Heart right ventricle (tissue), 16 donors: Measurements from ENCODE around the gene NEIL3. TPM values are rescaled to one million over a fixed set of nuclear protein-coding genes. Genes with fewer than 3 reads are reported as not detected.

Source experiments
- ATAC-seq, 8 donors: fragments of 200-7000 bp; cut with Tn5 transposase; one replicate each; pipeline ENCODE4 v1.9.1; 2020; ENCODE audit warnings: mild to moderate bottlenecking in 8 of 8, moderate library complexity in 8 of 8, moderate number of reproducible peaks in 1 of 8
- DNase-seq, 2 donors: peaks; one replicate each; pipeline ENCODE4 v3.0.0-alpha.2; 2020
- H3K27ac ChIP-seq, 10 donors: fragments of 200-600 bp; sonication (generic) in 2 of 10; one replicate each; pipeline versions ENCODE4 v1.5.0 to v1.8.0; 2020 to 2022; ENCODE audit warnings: mild to moderate bottlenecking in 3 of 10
- H3K27me3 ChIP-seq, 7 donors: fragments of 200-600 bp; one replicate each; pipeline ENCODE4 v1.8.0; 2021 to 2022; ENCODE audit warnings: mild to moderate bottlenecking in 2 of 7
- H3K36me3 ChIP-seq, 9 donors: fragments of 200-600 bp; sonication (generic) in 1 of 9; one replicate each; pipeline versions ENCODE4 v1.5.0 to v1.8.0; 2020 to 2022; ENCODE audit warnings: mild to moderate bottlenecking in 2 of 9
- H3K4me1 ChIP-seq, 9 donors: fragments of 200-600 bp; sonication (generic) in 1 of 9; one replicate each; pipeline versions ENCODE4 v1.5.0 to v1.8.0; 2020 to 2022; ENCODE audit warnings: mild to moderate bottlenecking in 4 of 9
- H3K4me3 ChIP-seq, 10 donors: fragments of 200-600 bp; sonication (generic) in 2 of 10; one replicate each; pipeline versions ENCODE4 v1.5.0 to v1.8.0; 2020 to 2022; ENCODE audit warnings: mild to moderate bottlenecking in 7 of 10, moderate library complexity in 2 of 10
- H3K9me3 ChIP-seq, 11 donors: fragments of 200-600 bp in 10 of 11; sonication (generic) in 2 of 11; one replicate each; pipeline versions ENCODE4 v1.5.0 to v1.8.0; 2013 to 2022; ENCODE audit warnings: mild to moderate bottlenecking in 2 of 11, control low read depth in 1 of 11, moderate library complexity in 1 of 11
- WGBS, 2 donors: extraction: QIAGEN DNeasy Blood & Tissue Kit; methylation state at CpG; one replicate each; pipeline ENCODE4 v1.1.7; 2013; ENCODE audit warnings: inconsistent platforms in 1 of 2; 5-methylcytosine and 5-hydroxymethylcytosine counted together
- intact Hi-C, 10 donors: fragments of 100-400 bp; cut with DNase I; formaldehyde crosslinking; loops; one replicate each; pipeline versions ENCODE4 v1.11.1 to v1.14.2; 2022
- polyA plus RNA-seq, 2 donors: library from polyadenylated mRNA; stranded (reverse); fragments of 200-250 nt; gene quantifications; one replicate each; pipeline ENCODE4 v1.2.3, GENCODE V29; 2013
- total RNA-seq, 10 donors: library from RNA; stranded (reverse); fragmentation: NEBNext Ultra II Directional in 3 of 10; extraction: Animal tissue kit (Norgen Biotek cat#: 25700) in 3 of 10; gene quantifications; one replicate each; pipeline versions ENCODE4 v1.2.1 to v1.2.4, GENCODE V29; 2021 to 2023
- TF ChIP-seq, protein P1 (sequence below), 9 donors: fragments of 200-600 bp; sonication (generic) in 2 of 9; IDR thresholded peaks; one replicate each; pipeline versions ENCODE4 v1.5.0 to v1.8.0; 2021 to 2022; ENCODE audit warnings: antibody characterized with exemption in 9 of 9, mild to moderate bottlenecking in 5 of 9, moderate library complexity in 1 of 9
- donor health status: Arrhythmogenic right ventricular cardiomyopathy.
- donor health status: ischemic (EF 13 %, LVEDD 7.1; RV severe dilation, severe dysfunction).
- donor health status: healthy with polysubstance abuse.
- donor health status: DM: no; HTN: yes; CAD: no.
- donor health status: DM: no; HTN: no; CAD: no.
- donor health status: ischemic (EF 25% LVEDD 6.9; RV normal size, moderate dysfunction).
- donor health status: ischemic (EF 25% LVEDD 5.7; RV mildly dilated, moderate dysfunction).
- donor health status: healthy.
- donor health status: DM: yes; HTN: yes; CAD: no.
- donor health status: Ischemic cardiomyopathy.
- donor health status: ischemic (EF 35%, LVEDD 5.7; RV mildly dilated, moderate dysfunction).
- donor health status: nonischemic (EF 11% LVEDD 7.7; RV severe dilation, severe dysfunction).
- donor health status: DM: yes; HTN: yes; CAD: no.
- donor health status: PGD.
- donor health status: ischemic (EF 29% LVEDD 5.4; RV normal size, mild dysfunction).
- donor health status: nonischemic (EF 23%, LVEDD 6.1; RV moderate dilation, normal function).

NEIL3 gene
- total and polyA plus RNA-seq, 12 donors: 0.03 to 0.88 (median 0.36) TPM; not detected in 5

DNA sequence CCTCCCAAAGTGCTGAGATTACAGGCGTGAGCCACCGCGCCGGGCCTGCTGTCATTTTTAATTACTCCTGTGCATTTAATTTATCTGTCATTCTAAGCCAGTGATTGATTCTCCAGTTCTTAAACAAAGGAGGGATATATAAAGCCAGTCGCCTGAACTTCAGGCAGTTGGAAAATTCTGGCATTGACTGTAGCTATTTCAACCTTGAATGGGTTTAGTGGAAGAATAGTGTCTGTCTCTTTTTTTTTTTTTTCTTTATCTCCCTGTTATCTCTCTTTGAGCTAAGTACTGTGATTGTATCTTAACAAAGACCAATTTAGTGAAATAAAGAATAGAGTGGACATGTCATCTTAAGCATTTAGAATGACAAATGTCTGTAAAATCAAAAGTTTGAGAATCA, 11.0 kb downstream of the NEIL3 start:
- WGBS, 2 donors: 94 to 97% methylated on average over 5 of the region's 5 CpGs
- no peak overlapping the region for H3K4me3 ChIP-seq
- ATAC-seq: no peak

DNA sequence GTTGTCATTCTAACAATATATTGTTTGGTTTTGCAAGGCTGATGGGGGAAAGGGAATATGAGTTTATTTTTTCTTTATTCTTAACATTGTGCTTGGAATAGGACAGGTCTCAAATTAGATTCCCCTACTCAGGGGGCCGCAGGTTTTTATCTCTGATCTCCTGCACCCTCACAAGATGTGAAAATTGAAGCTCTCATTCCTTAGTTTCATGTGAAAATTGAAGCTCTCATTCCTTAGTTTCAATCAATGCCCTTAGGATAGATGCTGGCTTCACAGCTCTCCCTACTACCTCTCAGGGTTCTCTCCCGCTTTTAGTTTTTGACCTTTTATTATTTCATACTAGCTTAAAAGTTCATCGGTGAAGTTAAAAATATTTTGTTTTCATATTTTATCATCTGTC, 12.0 kb downstream of the NEIL3 start:
- no peak for DNase-seq
- Histone ChIP-seq H3K4me1 (peaks cover 0 to 5% (median 0%) of the 10 kb centered on the region in 9 donors), H3K36me3 (no peaks in the 10 kb centered on the region), H3K4me3 (no peak overlapping the region), H3K27ac (no peak overlapping the region), H3K27me3 (no peaks in the 10 kb centered on the region), H3K9me3 (no peaks in the 10 kb centered on the region)
- WGBS, 2 donors: 63% methylated on average over 3 of the region's 3 CpGs
- intact Hi-C loops: no loop called here
- ATAC-seq: no peak
- TF ChIP-seq, protein P1, sequence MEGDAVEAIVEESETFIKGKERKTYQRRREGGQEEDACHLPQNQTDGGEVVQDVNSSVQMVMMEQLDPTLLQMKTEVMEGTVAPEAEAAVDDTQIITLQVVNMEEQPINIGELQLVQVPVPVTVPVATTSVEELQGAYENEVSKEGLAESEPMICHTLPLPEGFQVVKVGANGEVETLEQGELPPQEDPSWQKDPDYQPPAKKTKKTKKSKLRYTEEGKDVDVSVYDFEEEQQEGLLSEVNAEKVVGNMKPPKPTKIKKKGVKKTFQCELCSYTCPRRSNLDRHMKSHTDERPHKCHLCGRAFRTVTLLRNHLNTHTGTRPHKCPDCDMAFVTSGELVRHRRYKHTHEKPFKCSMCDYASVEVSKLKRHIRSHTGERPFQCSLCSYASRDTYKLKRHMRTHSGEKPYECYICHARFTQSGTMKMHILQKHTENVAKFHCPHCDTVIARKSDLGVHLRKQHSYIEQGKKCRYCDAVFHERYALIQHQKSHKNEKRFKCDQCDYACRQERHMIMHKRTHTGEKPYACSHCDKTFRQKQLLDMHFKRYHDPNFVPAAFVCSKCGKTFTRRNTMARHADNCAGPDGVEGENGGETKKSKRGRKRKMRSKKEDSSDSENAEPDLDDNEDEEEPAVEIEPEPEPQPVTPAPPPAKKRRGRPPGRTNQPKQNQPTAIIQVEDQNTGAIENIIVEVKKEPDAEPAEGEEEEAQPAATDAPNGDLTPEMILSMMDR (IDR thresholded peaks at IDR 0.05): no peak

More for the DNA sequence above, 11.0 kb downstream of the NEIL3 start:
- Histone ChIP-seq H3K27ac (no peak overlapping the region), H3K4me1 (peaks cover 0 to 5% (median 0%) of the 10 kb centered on the region in 9 donors), H3K27me3 (no peaks in the 10 kb centered on the region), H3K36me3 (no peaks in the 10 kb centered on the region), H3K9me3 (no peaks in the 10 kb centered on the region)
- DNase-seq: no peak
- TF ChIP-seq, protein P1 (IDR thresholded peaks at IDR 0.05): no peak
- intact Hi-C loops: no loop called here

DNA sequence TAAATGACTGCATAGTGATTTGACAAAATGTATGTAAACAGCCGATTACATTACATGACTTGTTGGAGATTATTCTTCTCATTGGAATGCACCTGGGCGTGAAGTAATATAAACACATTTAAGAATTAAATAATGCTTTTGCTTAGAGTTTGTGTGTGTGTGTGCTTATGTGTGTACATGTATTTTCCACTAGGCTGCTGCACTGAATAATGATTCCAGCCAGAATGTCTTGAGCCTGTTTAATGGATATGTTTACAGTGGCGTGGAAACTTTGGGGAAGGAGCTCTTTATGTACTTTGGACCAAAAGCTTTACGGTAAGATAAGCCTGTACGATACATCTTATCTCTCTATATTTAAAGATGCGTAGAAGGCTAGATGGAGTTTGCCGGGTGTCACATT, 12.6 kb downstream of the NEIL3 start:
- Histone ChIP-seq H3K27ac (no peak overlapping the region), H3K4me1 (peaks cover 0 to 5% (median 0%) of the 10 kb centered on the region in 9 donors), H3K27me3 (no peaks in the 10 kb centered on the region), H3K4me3 (no peak overlapping the region), H3K36me3 (no peaks in the 10 kb centered on the region), H3K9me3 (no peaks in the 10 kb centered on the region)
- ATAC-seq: no peak
- WGBS, 2 donors: 42 to 55% methylated on average over 7 of the region's 7 CpGs
- no peak for DNase-seq
- intact Hi-C loops: no loop called here
- TF ChIP-seq, protein P1 (IDR thresholded peaks at IDR 0.05): no peak

DNA sequence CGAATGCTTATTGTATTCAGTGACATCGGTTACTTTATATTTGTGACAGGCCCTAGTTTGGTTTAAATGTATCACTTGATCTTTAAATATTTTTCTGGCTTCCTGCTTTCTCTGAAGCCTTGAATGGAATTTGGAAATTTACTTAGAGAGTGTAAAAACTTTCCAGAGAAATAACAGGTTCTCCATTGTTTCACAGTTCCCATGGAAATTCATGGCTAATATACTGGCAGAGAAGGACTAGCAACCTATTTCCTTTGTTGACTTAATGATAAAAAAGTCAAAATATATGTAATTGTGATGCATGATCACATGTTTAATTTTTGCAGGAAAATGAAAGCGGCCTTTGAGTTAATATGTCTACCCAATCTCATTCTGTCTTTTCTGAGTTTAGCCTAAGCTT, 13.2 kb downstream of the NEIL3 start:
- H3K27me3 ChIP-seq: no peaks in the 10 kb centered on the region
- TF ChIP-seq, protein P1 (IDR thresholded peaks at IDR 0.05): no peak
- H3K4me3 ChIP-seq: no peak overlapping the region
- ATAC-seq (no peak), DNase-seq (no peak)
- intact Hi-C loops: no loop called here
- H3K9me3 ChIP-seq: no peaks in the 10 kb centered on the region
- no peaks in the 10 kb centered on the region for H3K36me3 ChIP-seq
- peaks cover 0 to 5% (median 0%) of the 10 kb centered on the region in 9 donors for H3K4me1 ChIP-seq
- 43 to 54% methylated on average over 3 of the region's 3 CpGs for WGBS, 2 donors
- H3K27ac ChIP-seq: no peak overlapping the region
